ENCODE results near the gene TGOLN2.

Gene TGOLN2

DNA sequence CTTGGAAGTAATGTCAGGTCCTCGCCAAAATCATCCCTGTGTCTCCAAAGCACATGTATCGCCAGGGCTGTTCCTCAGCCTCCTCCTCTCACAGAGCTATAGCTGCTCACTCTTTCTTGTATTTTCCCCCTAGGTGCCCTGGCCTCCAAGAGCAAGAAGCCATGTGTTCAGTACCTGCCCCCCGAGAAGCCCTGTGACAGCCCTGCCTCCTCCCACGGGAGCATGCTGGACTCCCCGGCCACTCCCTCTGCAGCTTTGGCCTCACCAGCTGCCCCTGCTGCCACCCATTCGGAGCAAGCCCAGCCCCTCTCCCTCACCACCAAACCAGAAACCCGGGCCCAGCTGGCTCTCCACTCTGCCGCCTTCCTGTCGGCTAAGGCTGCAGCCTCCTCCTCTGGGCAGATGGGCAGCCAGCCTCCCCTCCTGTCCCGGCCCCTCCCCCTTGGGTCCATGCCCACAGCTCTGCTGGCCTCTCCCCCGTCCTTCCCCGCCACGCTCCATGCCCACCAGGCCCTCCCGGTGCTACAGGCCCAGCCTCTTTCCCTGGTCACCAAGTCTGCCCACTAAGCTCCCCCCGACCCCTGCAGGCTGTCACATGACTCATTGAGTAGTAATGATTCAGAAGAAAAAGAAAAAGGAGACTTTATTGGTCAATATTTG, 18.8 kb downstream of the TGOLN2 start:
- TF ChIP-seq, protein P1, sequence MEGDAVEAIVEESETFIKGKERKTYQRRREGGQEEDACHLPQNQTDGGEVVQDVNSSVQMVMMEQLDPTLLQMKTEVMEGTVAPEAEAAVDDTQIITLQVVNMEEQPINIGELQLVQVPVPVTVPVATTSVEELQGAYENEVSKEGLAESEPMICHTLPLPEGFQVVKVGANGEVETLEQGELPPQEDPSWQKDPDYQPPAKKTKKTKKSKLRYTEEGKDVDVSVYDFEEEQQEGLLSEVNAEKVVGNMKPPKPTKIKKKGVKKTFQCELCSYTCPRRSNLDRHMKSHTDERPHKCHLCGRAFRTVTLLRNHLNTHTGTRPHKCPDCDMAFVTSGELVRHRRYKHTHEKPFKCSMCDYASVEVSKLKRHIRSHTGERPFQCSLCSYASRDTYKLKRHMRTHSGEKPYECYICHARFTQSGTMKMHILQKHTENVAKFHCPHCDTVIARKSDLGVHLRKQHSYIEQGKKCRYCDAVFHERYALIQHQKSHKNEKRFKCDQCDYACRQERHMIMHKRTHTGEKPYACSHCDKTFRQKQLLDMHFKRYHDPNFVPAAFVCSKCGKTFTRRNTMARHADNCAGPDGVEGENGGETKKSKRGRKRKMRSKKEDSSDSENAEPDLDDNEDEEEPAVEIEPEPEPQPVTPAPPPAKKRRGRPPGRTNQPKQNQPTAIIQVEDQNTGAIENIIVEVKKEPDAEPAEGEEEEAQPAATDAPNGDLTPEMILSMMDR (IDR thresholded peaks at IDR 0.05): no peak
- no peak overlapping the region for H3K27ac ChIP-seq

DNA sequence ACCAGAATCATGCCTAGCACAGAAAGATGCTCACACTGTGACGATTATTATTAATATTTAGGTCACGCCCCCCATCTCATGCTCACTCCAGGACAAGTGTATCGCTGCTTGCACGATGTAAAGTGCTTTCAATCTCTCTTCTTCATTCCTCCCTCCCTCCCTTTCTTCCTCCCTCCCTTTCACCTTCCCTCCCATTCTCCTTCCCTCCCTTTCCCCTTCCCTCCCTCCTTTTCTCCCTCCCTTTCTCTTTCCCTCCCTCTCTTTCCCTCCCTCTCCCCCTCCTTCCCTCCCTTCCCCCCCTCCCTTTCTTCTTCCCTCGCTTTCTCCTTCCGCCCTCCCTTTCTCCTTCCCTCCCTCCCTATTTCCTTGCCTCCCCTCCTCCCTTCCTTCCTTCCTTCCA, 19.6 kb downstream of the TGOLN2 start:
- TF ChIP-seq ZFX (IDR thresholded peaks at IDR 0.05; ENCODE audit: borderline replicate concordance): no peak
- TF ChIP-seq, protein P1 (IDR thresholded peaks at IDR 0.05): no peak
- no peak overlapping the region for H3K27ac ChIP-seq

DNA sequence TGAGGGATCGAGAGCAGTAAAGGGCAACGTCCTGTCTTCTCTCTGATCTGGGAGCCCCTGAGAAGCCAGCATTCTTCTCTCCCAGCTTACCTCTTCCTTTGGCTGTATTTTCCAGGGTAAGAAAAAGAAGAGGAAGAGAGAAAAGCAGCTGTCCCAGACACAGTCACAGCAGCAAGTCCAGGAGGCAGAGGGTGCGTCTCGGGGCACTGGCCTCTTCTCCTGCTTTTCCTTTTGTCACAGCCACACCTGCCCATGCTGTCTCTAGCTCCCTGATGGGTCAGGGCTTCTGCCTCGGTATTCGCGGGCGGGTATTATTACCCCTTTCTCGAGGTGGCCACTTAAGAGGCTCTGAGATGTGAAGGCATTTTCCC, 20.3 kb downstream of the TGOLN2 start:
- TF ChIP-seq, protein P1 (IDR thresholded peaks at IDR 0.05): no peak
- TF ChIP-seq ZFX (IDR thresholded peaks at IDR 0.05; ENCODE audit: borderline replicate concordance): no peak
- no peak overlapping the region for H3K27ac ChIP-seq

DNA sequence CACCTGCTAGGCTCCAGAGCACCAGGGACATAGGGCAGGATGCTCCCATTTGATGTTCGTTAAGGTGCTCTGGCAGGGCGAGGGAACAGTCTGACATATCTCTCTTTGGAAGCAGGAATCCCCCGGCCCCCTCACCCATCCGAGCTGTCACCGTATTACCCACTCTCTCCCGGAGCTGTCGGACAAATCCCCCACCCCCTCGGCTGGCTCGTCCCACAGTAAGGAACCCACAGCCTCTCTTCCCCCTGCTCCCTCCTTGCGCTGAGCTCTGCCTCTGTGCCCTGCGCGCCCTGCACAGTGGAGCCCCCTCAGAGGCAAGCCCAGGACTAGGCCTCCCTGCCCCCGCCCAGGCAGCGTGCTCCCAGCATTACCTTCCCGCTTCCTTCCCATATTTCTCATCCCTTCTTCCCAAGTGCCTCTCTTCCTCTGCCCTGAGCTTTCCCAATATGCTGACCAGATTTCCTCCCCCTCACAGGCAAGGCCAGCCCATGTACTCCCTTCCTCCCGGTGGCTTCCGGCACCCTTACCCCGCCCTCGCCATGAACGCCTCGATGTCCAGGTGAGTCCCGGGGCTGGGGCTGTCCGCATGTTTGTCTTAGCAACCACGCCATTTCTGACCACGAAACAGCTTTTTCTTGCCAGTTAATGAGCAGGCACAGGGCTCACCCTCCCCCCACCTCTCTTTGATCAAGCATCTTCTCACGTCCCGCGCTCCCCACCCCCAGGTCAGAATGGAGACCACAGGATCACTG, 23.8 kb downstream of the TGOLN2 start:
- TF ChIP-seq, protein P1 (IDR thresholded peaks at IDR 0.05): no peak
- TF ChIP-seq ZFX (IDR thresholded peaks at IDR 0.05; ENCODE audit: borderline replicate concordance): no peak
- H3K27ac ChIP-seq: no peak overlapping the region

DNA sequence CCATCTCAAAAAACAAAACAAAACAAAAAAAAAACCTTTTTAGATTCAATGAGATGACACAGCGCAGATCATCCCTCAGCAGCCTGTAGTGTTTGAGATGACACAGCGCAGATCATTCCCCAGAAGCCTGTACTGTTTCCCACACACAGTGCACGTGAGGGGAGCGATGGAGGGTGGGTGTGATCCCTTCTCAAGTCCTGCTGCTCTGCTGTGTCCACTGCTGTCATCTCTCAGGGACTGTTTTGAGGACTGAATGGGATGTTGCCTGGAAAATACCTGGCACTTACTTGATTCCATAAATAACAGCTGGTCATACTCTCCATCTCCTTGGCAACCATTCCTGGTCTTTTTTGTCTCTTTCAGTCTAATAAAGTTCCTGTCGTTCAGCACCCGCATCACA, 25.7 kb downstream of the TGOLN2 start:
- TF ChIP-seq, protein P1 (IDR thresholded peaks at IDR 0.05): no peak
- TF ChIP-seq ZFX (IDR thresholded peaks at IDR 0.05; ENCODE audit: borderline replicate concordance): no peak
- H3K27ac ChIP-seq: no peak overlapping the region

DNA sequence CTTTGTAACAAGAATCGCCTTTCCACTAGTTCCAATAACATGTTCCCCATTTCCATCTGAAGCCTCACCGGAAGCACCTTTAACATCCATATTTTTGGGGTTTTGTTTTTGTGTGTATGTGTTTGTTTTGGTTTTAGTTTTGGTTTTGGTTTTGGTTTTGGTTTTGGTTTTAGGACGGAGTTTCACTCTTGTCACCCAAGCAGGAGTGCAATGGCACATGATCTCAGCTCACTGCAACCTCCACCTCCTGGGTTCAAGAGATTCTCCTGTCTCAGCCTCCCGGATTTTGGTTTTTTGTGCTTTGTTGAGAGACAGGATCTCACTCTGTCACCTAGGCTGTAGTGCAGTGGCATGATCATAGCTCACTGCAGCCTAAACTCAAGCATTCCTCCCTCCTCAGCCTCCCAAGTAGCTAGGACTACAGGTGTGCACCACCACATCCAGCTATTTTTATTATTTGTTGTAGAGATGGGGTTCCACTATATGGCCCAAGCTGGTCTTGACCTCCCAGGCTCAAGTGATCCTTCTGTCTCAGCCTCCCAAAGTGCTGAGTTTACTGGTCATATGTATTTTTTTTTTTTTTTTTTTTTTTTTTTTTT, 36.3 kb downstream of the TGOLN2 start:
- no peak for TF ChIP-seq ZFX (IDR thresholded peaks at IDR 0.05; ENCODE audit: borderline replicate concordance)
- TF ChIP-seq, protein P1 (IDR thresholded peaks at IDR 0.05): no peak
- no peak overlapping the region for H3K27ac ChIP-seq

DNA sequence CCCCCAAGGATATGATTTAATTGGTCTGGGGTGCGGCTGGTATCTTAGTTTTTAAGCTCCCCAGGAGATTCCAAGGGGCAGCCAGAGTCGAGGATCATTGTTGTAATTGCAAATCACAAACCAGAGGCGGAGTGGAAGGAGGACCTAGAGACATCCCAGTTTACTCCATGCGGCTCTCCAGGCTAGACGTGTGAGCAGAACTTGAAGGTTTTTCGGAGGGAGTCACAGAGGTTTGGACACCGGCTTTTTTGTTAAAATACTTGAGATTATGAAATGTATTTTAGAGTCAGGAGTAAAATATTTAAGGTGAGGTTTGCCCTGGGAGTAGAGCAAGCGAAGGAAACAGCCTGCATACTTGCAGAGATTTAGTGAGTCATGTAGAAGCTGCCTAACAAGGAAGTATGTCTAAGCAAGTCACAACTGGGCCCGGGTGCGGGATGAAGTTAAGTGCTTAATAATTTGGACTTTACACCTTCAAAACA, 39.5 kb downstream of the TGOLN2 start:
- H3K27ac ChIP-seq: no peak overlapping the region
- TF ChIP-seq, protein P1 (IDR thresholded peaks at IDR 0.05): no peak
- TF ChIP-seq ZFX (IDR thresholded peaks at IDR 0.05; ENCODE audit: borderline replicate concordance): no peak
